Spleen (tissue), 11 donors: Measurements from ENCODE around the gene ZNF385B. TPM values are rescaled to one million over a fixed set of nuclear protein-coding genes. Genes with fewer than 3 reads are reported as not detected.

Experiments
- DNase-seq: peaks from one replicate; pipeline ENCODE4 v3.0.0-alpha.2; 2020
- H3K27ac ChIP-seq, 8 donors: fragments of 200-600 bp; sonication (generic) in 7 of 8; 1 replicate in 4 of 8; 2 replicates in 4 of 8; pipeline versions ENCODE4 v1.5.0 to v1.8.0; 2016 to 2021; ENCODE audit warnings: inconsistent platforms in 4 of 8, mild to moderate bottlenecking in 4 of 8, moderate library complexity in 1 of 8
- H3K27me3 ChIP-seq, 7 donors: fragments of 200-600 bp; sonication (generic) in 6 of 7; replicated peaks in 1 of 7; 1 replicate in 4 of 7; 2 replicates in 3 of 7; pipeline versions ENCODE4 v1.5.0 to v1.8.0; 2016 to 2021; ENCODE audit warnings: inconsistent platforms in 3 of 7, mild to moderate bottlenecking in 1 of 7
- H3K36me3 ChIP-seq, 6 donors: fragments of 200-600 bp; sonication (generic) in 5 of 6; 1 replicate in 4 of 6; 2 replicates in 2 of 6; pipeline versions ENCODE4 v1.5.0 to v1.8.0; 2016 to 2021; ENCODE audit warnings: inconsistent platforms in 2 of 6
- H3K4me1 ChIP-seq, 6 donors: fragments of 200-600 bp; sonication (generic) in 5 of 6; 1 replicate in 3 of 6; 2 replicates in 3 of 6; pipeline versions ENCODE4 v1.5.0 to v1.8.0; 2016 to 2021; ENCODE audit warnings: inconsistent platforms in 3 of 6
- H3K4me3 ChIP-seq, 8 donors: fragments of 200-600 bp; sonication (generic) in 7 of 8; 1 replicate in 4 of 8; 2 replicates in 4 of 8; pipeline versions ENCODE4 v1.5.0 to v1.8.0; 2016 to 2021; ENCODE audit warnings: inconsistent platforms in 4 of 8, mild to moderate bottlenecking in 4 of 8, moderate library complexity in 2 of 8
- H3K9me3 ChIP-seq, 8 donors: fragments of 200-600 bp; sonication (generic) in 7 of 8; 1 replicate in 4 of 8; 2 replicates in 4 of 8; pipeline versions ENCODE4 v1.5.0 to v1.8.0; 2016 to 2021; ENCODE audit warnings: inconsistent platforms in 4 of 8
- POLR2A ChIP-seq, 3 donors: fragments of 450-650 bp; IDR thresholded peaks; one replicate each; pipeline ENCODE4 v1.5.1; 2017; ENCODE audit warnings: antibody characterized with exemption in 3 of 3, mild to moderate bottlenecking in 1 of 3
- POLR2AphosphoS5 ChIP-seq, 3 donors: sonication (generic); formaldehyde crosslinking; IDR thresholded peaks; one replicate each; pipeline ENCODE4 v1.5.1; 2017; ENCODE audit warnings: antibody characterized with exemption in 3 of 3
- WGBS, 5 donors: extraction: QIAGEN DNeasy Blood & Tissue Kit in 3 of 5; methylation state at CpG; one replicate each; pipeline versions ENCODE4 v1.1.5 to v1.1.7; 2013 to 2018; 5-methylcytosine and 5-hydroxymethylcytosine counted together
- intact Hi-C: fragments of 100-400 bp; cut with DNase I; formaldehyde crosslinking; loops from one replicate; pipeline ENCODE4 v1.15.0; 2023; ENCODE audit warnings: low total_unique reads
- polyA plus RNA-seq, 3 donors: library from polyadenylated mRNA; stranded (reverse); fragments of 200-250 nt; gene quantifications; one replicate each; pipeline ENCODE4 v1.2.1, GENCODE V29; 2013
- total RNA-seq, 7 donors: library from RNA; depleted of rRNA in 3 of 7; stranded (reverse); fragments of >200 nt in 3 of 7; fragmentation: NEBNext Ultra II Directional in 4 of 7; extraction: Animal tissue kit (Norgen Biotek cat#: 25700) in 4 of 7; gene quantifications; one replicate each; pipeline versions ENCODE4 v1.1.0 to v1.2.1, GENCODE V29; 2016 to 2021
- TF ChIP-seq, protein P1 (sequence below), 11 experiments: fragments of 200-600 bp in 7 of 11; fragments of 450-650 bp in 4 of 11; sonication (generic) in 4 of 11; IDR thresholded peaks in 8 of 11; conservative IDR thresholded peaks in 3 of 11; 1 replicate in 7 of 11; 2 replicates in 4 of 11; pipeline versions ENCODE4 v1.4.0 to v1.8.0; 2016 to 2021; ENCODE audit warnings: antibody characterized with exemption in 11 of 11, inconsistent platforms in 4 of 11, mild to moderate bottlenecking in 1 of 11
- donor health status: healthy with polysubstance abuse.
- donor health status: DM: no; HTN: no; CAD: no; lungs with moderate emphysema.
- donor health status: DM: no; HTN: no; CAD: no.
- donor health status: Bipolar disorder and iron deficiency.
- donor health status: healthy.
- donor health status: DM: no; HTN: no; CAD: no.
- donor health status: DM: yes; HTN: yes; CAD: no.

Gene ZNF385B
- total and polyA plus RNA-seq, 10 donors = 0.03 to 4.3 (median 0.37) TPM; not detected in 3

DNA sequence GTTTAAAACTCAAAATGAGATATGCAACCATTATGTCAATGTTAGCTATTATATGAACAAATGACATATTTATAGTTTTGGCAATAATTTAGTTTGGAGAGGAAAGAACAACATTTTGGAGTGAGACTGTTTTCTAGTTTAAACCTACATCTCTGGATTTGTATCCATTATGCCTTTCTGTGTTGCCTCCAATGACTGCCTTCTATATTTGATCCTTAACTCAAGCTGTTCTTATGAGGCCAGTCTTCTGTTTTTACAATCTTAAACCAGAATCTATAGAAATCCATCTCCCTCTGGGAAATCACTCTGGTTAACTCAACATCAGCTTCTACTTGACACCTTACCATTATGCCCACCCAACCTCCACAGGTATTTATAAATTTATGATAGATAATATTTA lies 67.5 kb downstream of the ZNF385B start:
- DNase-seq = no peak
- no peaks in the 10 kb centered on the region for H3K36me3 ChIP-seq
- intact Hi-C loops = no loop called here
- H3K4me3 ChIP-seq = no peak overlapping the region
- H3K27ac ChIP-seq = no peak overlapping the region
- no peak for TF ChIP-seq POLR2A (IDR thresholded peaks at IDR 0.05)
- TF ChIP-seq, protein P1, sequence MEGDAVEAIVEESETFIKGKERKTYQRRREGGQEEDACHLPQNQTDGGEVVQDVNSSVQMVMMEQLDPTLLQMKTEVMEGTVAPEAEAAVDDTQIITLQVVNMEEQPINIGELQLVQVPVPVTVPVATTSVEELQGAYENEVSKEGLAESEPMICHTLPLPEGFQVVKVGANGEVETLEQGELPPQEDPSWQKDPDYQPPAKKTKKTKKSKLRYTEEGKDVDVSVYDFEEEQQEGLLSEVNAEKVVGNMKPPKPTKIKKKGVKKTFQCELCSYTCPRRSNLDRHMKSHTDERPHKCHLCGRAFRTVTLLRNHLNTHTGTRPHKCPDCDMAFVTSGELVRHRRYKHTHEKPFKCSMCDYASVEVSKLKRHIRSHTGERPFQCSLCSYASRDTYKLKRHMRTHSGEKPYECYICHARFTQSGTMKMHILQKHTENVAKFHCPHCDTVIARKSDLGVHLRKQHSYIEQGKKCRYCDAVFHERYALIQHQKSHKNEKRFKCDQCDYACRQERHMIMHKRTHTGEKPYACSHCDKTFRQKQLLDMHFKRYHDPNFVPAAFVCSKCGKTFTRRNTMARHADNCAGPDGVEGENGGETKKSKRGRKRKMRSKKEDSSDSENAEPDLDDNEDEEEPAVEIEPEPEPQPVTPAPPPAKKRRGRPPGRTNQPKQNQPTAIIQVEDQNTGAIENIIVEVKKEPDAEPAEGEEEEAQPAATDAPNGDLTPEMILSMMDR (IDR thresholded peaks at IDR 0.05 in 8 of 11, conservative IDR thresholded peaks at IDR 0.05 in 3 of 11) = no peak
- no peak for TF ChIP-seq POLR2AphosphoS5 (IDR thresholded peaks at IDR 0.05)
- H3K4me1 ChIP-seq = no peaks in the 10 kb centered on the region
- no peaks in the 10 kb centered on the region for H3K9me3 ChIP-seq
- H3K27me3 ChIP-seq = no peaks in the 10 kb centered on the region

DNA sequence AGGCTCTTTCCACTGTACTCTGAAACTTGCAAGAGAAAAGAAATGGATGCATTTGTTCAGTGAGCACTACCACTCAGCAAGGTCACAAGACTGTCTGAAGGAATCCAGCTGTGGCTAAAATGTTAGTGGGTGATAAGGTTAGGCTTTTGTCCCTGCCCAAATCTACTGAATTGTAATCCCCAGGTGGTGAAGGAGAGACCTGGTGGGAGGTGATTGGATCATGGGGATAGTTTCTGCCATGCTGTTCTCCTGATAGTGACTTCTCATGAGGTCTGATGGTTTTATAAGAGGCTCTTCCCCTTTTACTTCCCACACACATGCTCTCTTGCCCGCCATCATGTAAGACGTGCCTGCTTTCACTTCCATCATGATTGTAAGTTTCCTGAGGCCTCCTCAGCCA lies 68.2 kb downstream of the ZNF385B start:
- Histone ChIP-seq H3K9me3 (no peaks in the 10 kb centered on the region), H3K4me3 (no peak overlapping the region), H3K36me3 (no peaks in the 10 kb centered on the region), H3K27me3 (no peaks in the 10 kb centered on the region), H3K27ac (no peak overlapping the region), H3K4me1 (no peaks in the 10 kb centered on the region)
- TF ChIP-seq, protein P1 (IDR thresholded peaks at IDR 0.05 in 8 of 11, conservative IDR thresholded peaks at IDR 0.05 in 3 of 11) = no peak
- TF ChIP-seq POLR2AphosphoS5 (IDR thresholded peaks at IDR 0.05) (no peak), POLR2A (IDR thresholded peaks at IDR 0.05) (no peak)
- intact Hi-C loops = no loop called here
- no peak for DNase-seq
- 66 to 89% (median 84%) methylated on average over 2 of the region's 2 CpGs for WGBS, 5 donors

DNA sequence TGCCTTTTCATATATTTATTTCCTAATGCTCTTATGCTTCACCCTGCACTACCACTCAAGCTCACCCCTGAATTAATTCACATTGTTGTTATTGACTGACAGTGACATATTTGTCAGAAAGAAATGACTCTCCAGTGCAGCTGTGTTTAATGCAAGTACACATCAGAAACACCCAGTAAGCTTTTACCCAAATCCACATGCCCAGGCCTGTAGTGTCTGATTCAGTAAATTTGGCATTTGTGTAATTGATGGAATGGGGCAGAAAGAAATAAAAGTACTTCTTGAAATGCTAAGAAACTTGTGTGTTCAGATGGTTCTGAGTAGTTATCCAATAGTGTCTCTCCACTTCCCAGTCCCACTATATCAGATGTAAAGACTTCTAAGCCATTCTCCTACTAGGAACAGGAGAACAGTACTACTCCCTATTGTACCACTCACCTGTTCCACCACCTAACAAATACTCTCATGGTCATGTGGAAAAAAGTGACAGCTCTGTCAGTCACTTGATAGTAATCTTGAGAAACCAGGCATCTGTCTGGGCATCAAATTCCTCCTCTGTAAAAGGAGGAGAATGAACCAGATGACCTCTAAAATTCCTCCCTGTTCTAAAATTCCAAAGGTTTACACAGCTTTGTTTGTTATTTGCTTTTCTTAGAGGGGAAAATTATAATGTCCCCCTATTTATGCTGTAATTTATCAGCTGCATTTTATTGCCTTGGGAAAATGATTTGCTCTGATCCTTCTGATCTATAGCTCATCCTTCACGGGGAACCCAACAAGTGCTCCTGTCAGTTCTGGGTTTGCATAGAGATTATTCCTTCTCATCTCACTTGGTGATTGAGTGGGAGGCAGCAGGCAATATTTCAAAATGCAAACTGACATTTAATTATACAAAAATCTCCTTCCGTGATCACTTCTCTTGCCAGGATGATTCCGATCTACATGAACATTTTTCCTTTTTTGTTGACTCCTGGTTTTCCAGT lies 70.9 kb downstream of the ZNF385B start:
- H3K27ac ChIP-seq = no peak overlapping the region
- no peak for DNase-seq
- WGBS, 5 donors = 74 to 84% (median 80%) methylated on average over 3 of the region's 3 CpGs
- no peaks in the 10 kb centered on the region for H3K36me3 ChIP-seq
- H3K27me3 ChIP-seq = no peaks in the 10 kb centered on the region
- H3K4me3 ChIP-seq = no peak overlapping the region
- intact Hi-C loops = no loop called here
- no peaks in the 10 kb centered on the region for H3K9me3 ChIP-seq
- H3K4me1 ChIP-seq = no peaks in the 10 kb centered on the region
- TF ChIP-seq POLR2AphosphoS5 (IDR thresholded peaks at IDR 0.05) (no peak), POLR2A (IDR thresholded peaks at IDR 0.05) (no peak)
- TF ChIP-seq, protein P1 (IDR thresholded peaks at IDR 0.05 in 8 of 11, conservative IDR thresholded peaks at IDR 0.05 in 3 of 11) = no peak

DNA sequence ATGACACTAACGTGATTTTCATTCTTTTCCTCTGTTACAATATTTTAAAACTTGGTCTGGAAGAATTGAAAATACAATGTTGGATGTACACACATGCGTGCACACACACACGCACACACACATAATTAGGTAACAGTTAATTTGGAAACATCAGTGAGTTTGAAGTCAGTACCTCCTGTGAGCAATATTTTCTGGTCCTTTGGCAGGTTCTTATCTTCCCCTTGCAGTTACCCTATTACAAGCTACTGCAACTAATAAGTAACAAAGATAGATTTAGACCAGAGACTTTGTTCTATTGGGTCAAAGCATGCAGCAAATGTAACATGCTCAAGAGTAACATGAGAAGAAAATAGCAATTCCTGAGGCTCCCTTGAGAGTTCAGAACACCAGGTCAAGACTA lies 73.3 kb downstream of the ZNF385B start:
- WGBS, 5 donors = 84 to 93% (median 89%) methylated on average over 3 of the region's 3 CpGs
- H3K36me3 ChIP-seq = no peaks in the 10 kb centered on the region

More for the DNA sequence above, 73.3 kb downstream of the ZNF385B start:
- intact Hi-C loops = no loop called here
- Histone ChIP-seq H3K27ac (no peak overlapping the region), H3K9me3 (no peaks in the 10 kb centered on the region), H3K27me3 (no peaks in the 10 kb centered on the region), H3K4me3 (no peak overlapping the region), H3K4me1 (no peaks in the 10 kb centered on the region)
- DNase-seq = no peak
- TF ChIP-seq, protein P1 (IDR thresholded peaks at IDR 0.05 in 8 of 11, conservative IDR thresholded peaks at IDR 0.05 in 3 of 11) = no peak
- no peak for TF ChIP-seq POLR2A (IDR thresholded peaks at IDR 0.05)
- TF ChIP-seq POLR2AphosphoS5 (IDR thresholded peaks at IDR 0.05) = no peak
